Measurements from ENCODE around the gene BAD.
"Not testable (repeated sequence)": the region's sequence is repeated elsewhere in the genome, so short reads cannot be mapped to it uniquely, and the experiment has no call there.

BAD gene

GRCh38 chr11:64314805-64315561 is 30.5 kb upstream of the BAD start:
- DNase-seq = no peak

GRCh38 chr11:64314146-64314804 is 29.8 kb upstream of the BAD start:
- no peak for DNase-seq

- DNase-seq = no peak
Measured at GRCh38 chr11:64313491-64314145, 29.2 kb upstream of the BAD start.

GRCh38 chr11:64312947-64313346 is 28.5 kb upstream of the BAD start:
- DNase-seq = no peak

- not testable (repeated sequence) for DNase-seq
Measured at GRCh38 chr11:64307795-64308194, 23.3 kb upstream of the BAD start.

GRCh38 chr11:64306876-64307622 is 22.6 kb upstream of the BAD start:
- peak; percentile 54 for DNase-seq

GRCh38 chr11:64306563-64306875 is 22.1 kb upstream of the BAD start:
- no peak for DNase-seq

GRCh38 chr11:64305691-64306562 is 21.5 kb upstream of the BAD start:
- DNase-seq = peak; percentile 82

GRCh38 chr11:64305075-64305690 is 20.7 kb upstream of the BAD start, which contains the start of gene ESRRA:
ESRRA (plus strand) TSS chr11:64305524; CDS start chr11:64307180, 1,656 bp downstream.
- peak; percentile 99 for DNase-seq

GRCh38 chr11:64304316-64305072 is 20.0 kb upstream of the BAD start:
- DNase-seq = peak; percentile 99

GRCh38 chr11:64304032-64304315 is 19.5 kb upstream of the BAD start:
- no peak for DNase-seq

GRCh38 chr11:64303109-64304031 is 18.9 kb upstream of the BAD start:
- DNase-seq = no peak

- no peak for DNase-seq
Measured at GRCh38 chr11:64299847-64300648, 15.6 kb upstream of the BAD start, which contains the start of gene CATSPERZ. CATSPERZ (plus strand) TSS chr11:64300358; CDS start chr11:64300411, 53 bp downstream.

- peak; percentile 44 for DNase-seq
Measured at GRCh38 chr11:64298966-64299846, 14.7 kb upstream of the BAD start.

GRCh38 chr11:64297699-64298358 is 13.4 kb upstream of the BAD start:
- DNase-seq = peak; percentile 65

GRCh38 chr11:64296830-64297698 is 12.6 kb upstream of the BAD start:
- no peak for DNase-seq
